GM18526 (cell line): ENCODE results near the gene HIF1A.

Source experiments
- POLR2A ChIP-seq: IDR thresholded peaks from 3 replicates; pipeline ENCODE4 v1.6.1; 2011; ENCODE audit not compliant: insufficient read length; ENCODE audit errors: extremely low read depth

HIF1A gene

DNA sequence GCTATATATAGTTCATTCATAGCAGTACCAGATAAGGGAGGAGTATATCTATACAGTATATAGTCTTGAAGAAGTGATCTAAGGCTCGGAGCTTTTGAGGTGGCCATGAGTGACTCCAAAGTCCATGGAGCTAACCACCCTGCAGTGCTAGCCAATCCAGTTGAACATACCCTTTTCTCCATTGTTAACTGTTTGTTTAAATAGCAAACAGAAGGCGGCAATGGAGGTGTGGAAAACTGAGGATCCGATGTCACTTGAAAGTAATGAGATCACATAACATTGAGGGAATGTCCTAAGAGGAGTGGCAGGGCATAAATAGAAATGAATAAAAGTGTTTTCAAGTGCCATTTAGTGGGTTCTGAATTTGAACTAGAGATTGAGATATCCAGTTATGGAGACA, 54.6 kb downstream of the HIF1A start:
- TF ChIP-seq POLR2A = no peak

DNA sequence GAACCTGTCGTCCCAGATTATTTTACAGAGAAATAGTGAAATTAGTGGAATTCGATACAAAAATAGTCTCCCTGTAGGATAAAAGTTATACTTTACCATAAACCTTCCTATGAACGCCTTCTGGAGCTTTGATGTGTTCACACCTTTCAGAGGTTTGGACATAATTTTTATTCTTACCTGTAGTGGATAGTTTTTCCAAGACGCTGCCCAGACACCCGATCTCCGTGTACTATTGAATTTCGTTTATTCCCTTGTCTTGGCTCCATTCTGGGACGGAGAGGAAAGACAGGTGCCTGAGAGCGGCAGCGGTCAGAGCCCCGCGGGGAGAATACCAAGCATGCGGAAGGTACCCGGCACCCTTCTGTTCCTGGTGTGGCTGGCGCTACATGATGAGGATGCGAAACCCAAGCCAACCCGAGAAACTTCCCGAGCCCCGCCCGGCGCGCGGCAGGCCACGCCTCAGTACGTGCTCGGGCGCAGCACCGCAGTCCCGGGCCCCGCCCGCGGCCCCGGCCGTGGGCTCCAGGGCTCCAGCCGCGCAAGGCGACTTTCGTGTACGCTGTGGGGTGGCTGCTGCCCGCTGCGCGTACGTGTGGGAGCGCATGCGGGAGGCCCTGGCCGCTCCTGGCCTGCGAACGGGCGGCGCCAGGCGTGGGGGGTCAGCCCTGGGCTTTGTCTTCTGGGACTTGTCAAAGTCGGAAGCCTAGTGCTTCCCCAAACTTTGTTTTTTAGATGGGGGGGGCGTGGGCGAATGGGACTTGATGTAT, 55.6 kb downstream of the HIF1A start:
- peak; percentile 62 for TF ChIP-seq POLR2A

GRCh38 chr14:61751475-61751989, 56.2 kb downstream of the HIF1A start:
- TF ChIP-seq POLR2A = no peak

GRCh38 chr14:61752626-61753025, 57.3 kb downstream of the HIF1A start:
- no peak for TF ChIP-seq POLR2A

DNA sequence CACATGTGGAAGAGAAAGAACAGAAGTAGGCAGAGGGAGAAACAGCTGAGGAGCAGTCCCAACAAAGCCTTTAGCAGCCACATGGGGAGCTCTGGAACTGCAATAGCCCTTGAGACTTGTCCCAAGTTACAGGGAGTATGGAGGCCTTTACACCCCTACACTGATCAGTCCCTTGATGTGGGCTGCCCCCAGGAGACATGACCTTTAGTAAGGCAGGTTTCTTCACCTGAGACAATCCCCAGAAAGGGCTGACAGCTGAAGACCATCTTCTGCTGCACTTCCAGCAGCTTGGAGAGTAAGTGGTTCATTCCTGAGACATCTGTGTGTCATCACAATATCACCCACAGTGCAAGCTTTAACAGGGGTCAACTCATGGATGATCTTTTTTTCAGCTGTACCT, 58.3 kb downstream of the HIF1A start:
- no peak for TF ChIP-seq POLR2A

- no peak for TF ChIP-seq POLR2A
These were observed 59.5 kb downstream of the HIF1A start for GRCh38 chr14:61754627-61755381.

GRCh38 chr14:61756135-61756534, 60.8 kb downstream of the HIF1A start:
- TF ChIP-seq POLR2A = no peak

GRCh38 chr14:61759878-61760277, 64.6 kb downstream of the HIF1A start:
- no peak for TF ChIP-seq POLR2A

DNA sequence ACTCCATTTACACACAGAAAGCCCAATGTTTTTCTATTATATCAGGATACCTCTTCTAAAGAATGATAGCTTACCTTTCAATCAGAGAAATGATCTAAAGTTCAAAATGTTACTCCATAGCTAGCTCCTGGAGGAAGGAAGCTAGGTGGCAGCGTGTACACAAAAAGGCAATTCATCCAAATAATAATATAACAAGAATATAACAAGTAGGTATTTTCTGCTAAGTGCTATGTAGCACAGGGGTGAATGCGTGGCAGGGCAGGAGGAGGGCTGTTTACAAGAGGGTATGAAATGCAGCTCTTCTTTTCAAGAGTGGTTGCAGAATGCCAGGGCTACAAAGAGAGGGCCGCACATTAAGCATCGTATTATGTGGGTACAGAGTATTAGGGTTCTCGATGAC, 66.2 kb downstream of the HIF1A start:
- TF ChIP-seq POLR2A = no peak

- peak; percentile 73 for TF ChIP-seq POLR2A
These were observed 66.9 kb downstream of the HIF1A start, which contains the start of gene SNAPC1 for GRCh38 chr14:61761959-61762786. Gene SNAPC1, plus strand, starts transcription at chr14:61762420. Its CDS starts 41 bp downstream, at chr14:61762461.

DNA sequence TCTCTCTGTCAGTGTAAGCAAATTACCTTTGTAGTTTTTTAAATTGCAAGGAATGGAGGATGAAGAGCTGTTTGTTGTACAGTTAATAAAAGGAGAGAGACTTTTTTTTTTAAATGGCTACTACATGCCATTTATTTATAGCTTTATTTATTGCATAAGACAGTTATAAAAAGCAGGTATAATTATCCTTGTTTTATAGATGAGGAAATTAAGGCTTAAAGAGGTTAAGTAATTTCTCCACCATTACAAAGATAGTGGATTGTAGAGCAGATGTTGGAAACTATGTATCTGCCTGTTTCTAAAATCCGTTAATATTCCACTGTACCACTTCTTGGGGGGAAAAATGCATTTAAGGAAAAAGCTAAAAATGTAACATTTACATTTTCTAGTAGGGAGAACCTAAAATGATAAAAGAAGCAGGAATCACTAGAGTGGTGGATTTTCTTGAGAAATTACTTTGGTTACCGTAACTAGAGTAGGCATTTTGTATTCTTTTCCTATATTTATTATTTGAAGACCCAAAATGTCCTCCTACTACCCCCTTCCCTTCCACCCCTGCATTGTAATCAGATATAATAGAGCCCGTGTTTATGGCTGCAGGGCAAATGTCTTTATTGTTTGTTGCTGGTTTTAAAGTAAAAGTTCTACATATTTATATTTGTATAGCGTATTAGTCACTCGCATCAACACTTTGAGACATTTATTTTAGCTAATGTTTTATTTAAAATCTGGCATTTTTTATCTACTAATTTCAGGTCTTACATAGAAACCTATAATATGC, 69.2 kb downstream of the HIF1A start:
- no peak for TF ChIP-seq POLR2A

DNA sequence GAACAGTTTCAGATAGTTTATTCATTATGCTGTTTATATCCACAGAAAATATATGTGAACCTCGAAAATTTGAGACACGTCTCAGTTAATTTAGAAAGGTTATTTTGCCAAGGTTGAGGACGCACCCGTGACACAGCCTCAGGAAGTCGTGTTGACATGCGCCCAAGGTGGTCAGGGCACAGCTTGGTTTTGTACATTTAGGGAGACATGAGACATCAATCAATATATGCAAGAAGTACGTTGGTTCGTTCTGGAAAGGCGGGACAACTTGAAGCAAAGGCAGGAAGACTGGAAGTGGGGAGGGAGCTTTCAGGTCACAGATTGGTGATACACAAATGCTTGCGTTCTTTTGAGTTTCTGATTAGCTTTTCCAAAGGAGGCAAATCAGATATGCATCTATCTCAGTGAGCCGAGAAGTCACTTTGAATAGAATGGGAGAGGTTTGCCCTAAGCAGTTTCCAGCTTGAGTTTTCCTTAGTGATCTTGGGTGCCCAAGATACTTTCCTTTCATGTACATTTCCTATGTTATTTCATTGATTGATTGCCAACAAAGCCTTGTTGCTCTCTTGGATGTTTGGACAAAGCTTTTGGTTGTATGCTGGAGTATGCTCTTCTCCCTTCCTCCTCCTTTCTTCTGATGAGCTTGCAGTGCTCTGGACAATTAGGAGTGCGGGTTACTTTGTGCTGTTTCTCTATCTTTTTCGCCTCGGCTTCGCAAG, 70.1 kb downstream of the HIF1A start:
- TF ChIP-seq POLR2A = no peak

GRCh38 chr14:61766151-61766550, 70.8 kb downstream of the HIF1A start:
- no peak for TF ChIP-seq POLR2A

DNA sequence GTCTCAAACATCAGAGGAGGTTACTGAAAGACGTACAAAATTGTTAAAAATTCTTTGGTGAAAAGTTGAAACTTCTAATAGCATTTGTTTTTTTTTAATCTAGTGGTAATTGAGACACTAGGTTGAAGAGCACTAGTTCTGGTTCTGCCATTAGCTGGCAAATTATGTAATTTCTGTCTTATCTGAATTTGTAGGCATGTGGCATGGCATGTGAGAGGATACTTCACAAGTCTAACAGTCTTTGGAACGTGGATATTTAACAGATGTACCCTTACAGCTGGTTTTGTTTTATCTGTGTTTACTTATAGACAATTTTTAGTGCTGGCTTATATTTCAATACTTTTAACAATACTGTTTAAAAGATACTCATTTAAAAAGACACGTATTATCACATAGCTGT, 72.9 kb downstream of the HIF1A start:
- no peak for TF ChIP-seq POLR2A
